CD4-positive, alpha-beta T cell treated with Interferon gamma for 1 hour (primary cell): ENCODE measurements around the gene SERPINA7.
"Not testable (repeated sequence)": the region's sequence is repeated elsewhere in the genome, so short reads cannot be mapped to it uniquely, and the experiment has no call there.

ENCODE experiments used
- DNase-seq: peaks from one replicate; pipeline ENCODE4 v3.0.0-alpha.2; 2020

SERPINA7 gene

GRCh38 chrX:106038625-106039024 is at the start of gene SERPINA7:
Gene SERPINA7 (minus strand): TSS chrX:106038727. CDS start chrX:106037058, 1,669 bp downstream.
- DNase-seq: no peak

GRCh38 chrX:106069048-106069447 is 30.5 kb upstream of the SERPINA7 start:
- no peak for DNase-seq

GRCh38 chrX:106050054-106050453 is 11.5 kb upstream of the SERPINA7 start:
- no peak for DNase-seq

- no peak for DNase-seq
Observed at GRCh38 chrX:106042296-106042695, 3.8 kb upstream of the SERPINA7 start.

DNA sequence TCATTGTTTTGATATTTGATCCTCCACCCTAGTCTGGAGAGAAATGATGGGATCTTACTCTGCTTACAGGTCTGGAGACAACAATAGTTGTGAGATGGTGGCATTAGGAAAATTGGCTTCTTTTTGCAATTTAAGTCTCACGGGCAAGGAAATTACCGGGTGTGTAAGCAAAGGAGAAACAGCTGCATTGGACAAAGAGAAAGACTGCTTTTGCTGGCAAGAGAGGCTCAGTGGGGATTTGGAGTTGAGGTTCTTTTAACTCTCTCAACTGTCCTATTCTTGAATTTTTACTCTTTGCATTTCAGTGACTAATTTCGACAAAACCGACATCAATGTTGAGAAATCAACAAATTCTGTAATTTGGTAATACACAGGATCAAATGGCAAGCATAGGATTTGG is 2.3 kb upstream of the SERPINA7 start:
- no peak for DNase-seq

DNA sequence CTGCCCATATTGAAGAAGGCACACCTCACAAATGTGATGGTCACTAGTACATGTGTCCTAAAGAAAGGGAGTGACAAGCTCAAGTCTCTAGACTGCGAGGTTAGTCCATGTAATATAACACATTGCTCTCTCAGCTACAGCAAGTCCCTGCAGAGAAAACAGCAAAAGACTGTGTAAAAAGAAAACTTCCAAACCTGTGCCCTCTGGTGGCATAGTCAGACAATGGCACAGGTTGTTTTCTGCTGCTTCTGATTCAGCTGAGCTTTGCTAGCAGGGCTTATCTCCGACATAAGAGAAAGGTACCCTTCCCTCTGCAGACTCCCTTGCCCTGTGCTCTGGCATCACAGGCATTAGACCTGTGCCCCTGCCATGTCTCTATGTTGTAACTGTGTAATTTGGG is 1.4 kb upstream of the SERPINA7 start:
- DNase-seq: no peak

GRCh38 chrX:106037835-106038473 is 573 bp downstream of the SERPINA7 start:
- no peak for DNase-seq

- no peak for DNase-seq
Observed at GRCh38 chrX:106036716-106037115, 1.8 kb downstream of the SERPINA7 start.

GRCh38 chrX:106035064-106035463 is 3.5 kb downstream of the SERPINA7 start:
- no peak for DNase-seq

DNA sequence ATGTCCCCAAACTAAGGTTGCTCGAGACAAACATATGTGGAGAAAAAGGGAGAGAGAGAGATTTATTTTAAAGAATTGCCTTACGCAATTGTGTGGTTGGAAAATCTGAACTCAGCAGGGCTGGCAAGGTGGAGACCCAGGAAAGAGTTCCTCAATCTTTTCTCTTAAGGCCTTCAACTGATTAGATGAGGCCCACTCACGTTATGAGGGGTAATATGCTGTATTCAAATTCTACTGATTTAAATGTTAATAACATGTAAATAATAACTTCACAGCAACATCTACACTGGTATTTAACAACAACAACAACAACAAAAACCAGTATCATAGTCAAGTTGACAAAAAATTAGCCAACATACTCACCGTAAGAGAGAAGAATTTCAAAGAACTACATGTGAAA is 14.6 kb downstream of the SERPINA7 start:
- no peak for DNase-seq

DNA sequence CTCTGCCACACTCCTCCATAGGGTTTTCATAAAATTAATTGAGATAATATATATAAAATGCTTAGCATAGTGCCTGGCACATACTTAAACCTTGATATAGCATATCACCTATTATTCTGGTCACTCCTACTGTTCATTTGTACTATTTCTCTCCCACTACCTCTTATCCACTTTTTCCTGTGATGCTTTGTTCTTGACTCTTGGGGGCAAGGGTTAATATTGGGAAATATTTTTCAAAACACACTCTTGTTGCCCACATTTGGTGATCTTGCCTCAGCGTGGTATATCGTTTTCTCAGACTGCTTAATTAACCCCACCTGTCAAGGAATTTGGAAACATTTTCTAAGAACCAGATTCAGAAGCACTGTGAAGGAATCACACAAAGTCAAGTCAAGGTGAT is 16.3 kb downstream of the SERPINA7 start:
- no peak for DNase-seq

- DNase-seq: no peak
Observed at GRCh38 chrX:106014119-106014775, 24.3 kb downstream of the SERPINA7 start.

- DNase-seq: no peak
Observed at GRCh38 chrX:106009145-106009544, 29.4 kb downstream of the SERPINA7 start.

GRCh38 chrX:106007815-106008214 is 30.7 kb downstream of the SERPINA7 start:
- no peak for DNase-seq

GRCh38 chrX:106005684-106006083 is 32.8 kb downstream of the SERPINA7 start:
- DNase-seq: no peak

- not testable (repeated sequence) for DNase-seq
Observed at GRCh38 chrX:106000609-106001008, 37.9 kb downstream of the SERPINA7 start.

GRCh38 chrX:106000203-106000602 is 38.3 kb downstream of the SERPINA7 start:
- DNase-seq: no peak

GRCh38 chrX:105999294-105999693 is 39.2 kb downstream of the SERPINA7 start:
- DNase-seq: no peak

- DNase-seq: not testable (repeated sequence)
Observed at GRCh38 chrX:105988487-105988886, 50.0 kb downstream of the SERPINA7 start.
